HG02970 (cell line): Measurements from ENCODE around the gene MINDY3.
"Not testable (repeated sequence)": the region's sequence is repeated elsewhere in the genome, so short reads cannot be mapped to it uniquely, and the experiment has no call there.

Experiments
- ATAC-seq: cut with Tn5 transposase; IDR thresholded peaks from one replicate; pipeline ENCODE4 v1.9.1; 2021; ENCODE audit warnings: mild to moderate bottlenecking, moderate library complexity, moderate number of reproducible peaks; ENCODE audit not compliant: unreplicated experiment, low FRiP score

MINDY3 gene

GRCh38 chr10:15857107-15857575, 3.2 kb downstream of the MINDY3 start:
- ATAC-seq: no peak

GRCh38 chr10:15856328-15857015, 3.8 kb downstream of the MINDY3 start:
- ATAC-seq: no peak

- ATAC-seq: no peak
Measured at GRCh38 chr10:15853800-15854199, 6.5 kb downstream of the MINDY3 start.

- ATAC-seq: no peak
Measured at GRCh38 chr10:15852111-15852557, 8.2 kb downstream of the MINDY3 start.

- not testable (repeated sequence) for ATAC-seq
Measured at GRCh38 chr10:15850337-15850978, 9.8 kb downstream of the MINDY3 start.

- ATAC-seq: no peak
Measured at GRCh38 chr10:15849316-15849715, 11.0 kb downstream of the MINDY3 start.

- no peak for ATAC-seq
Measured at GRCh38 chr10:15847481-15847880, 12.8 kb downstream of the MINDY3 start.

- ATAC-seq: no peak
Measured at GRCh38 chr10:15844517-15844916, 15.8 kb downstream of the MINDY3 start.

GRCh38 chr10:15843695-15844094, 16.6 kb downstream of the MINDY3 start:
- ATAC-seq: no peak

GRCh38 chr10:15842556-15843169, 17.6 kb downstream of the MINDY3 start:
- ATAC-seq: no peak

- no peak for ATAC-seq
Measured at GRCh38 chr10:15841696-15842095, 18.6 kb downstream of the MINDY3 start.

- no peak for ATAC-seq
Measured at GRCh38 chr10:15836807-15837206, 23.5 kb downstream of the MINDY3 start.

GRCh38 chr10:15829495-15829894, 30.8 kb downstream of the MINDY3 start:
- ATAC-seq: no peak

- ATAC-seq: no peak
Measured at GRCh38 chr10:15824498-15824897, 35.8 kb downstream of the MINDY3 start.

GRCh38 chr10:15822131-15822530, 38.2 kb downstream of the MINDY3 start:
- ATAC-seq: no peak

GRCh38 chr10:15821046-15821683, 39.1 kb downstream of the MINDY3 start:
- ATAC-seq: no peak

- no peak for ATAC-seq
Measured at GRCh38 chr10:15817409-15818046, 42.8 kb downstream of the MINDY3 start.

GRCh38 chr10:15815242-15815885, 44.9 kb downstream of the MINDY3 start:
- no peak for ATAC-seq

GRCh38 chr10:15814565-15814964, 45.7 kb downstream of the MINDY3 start:
- ATAC-seq: no peak

GRCh38 chr10:15813415-15813814, 46.9 kb downstream of the MINDY3 start:
- ATAC-seq: no peak
